Measurements from ENCODE around the gene FMNL3.

Gene FMNL3

DNA sequence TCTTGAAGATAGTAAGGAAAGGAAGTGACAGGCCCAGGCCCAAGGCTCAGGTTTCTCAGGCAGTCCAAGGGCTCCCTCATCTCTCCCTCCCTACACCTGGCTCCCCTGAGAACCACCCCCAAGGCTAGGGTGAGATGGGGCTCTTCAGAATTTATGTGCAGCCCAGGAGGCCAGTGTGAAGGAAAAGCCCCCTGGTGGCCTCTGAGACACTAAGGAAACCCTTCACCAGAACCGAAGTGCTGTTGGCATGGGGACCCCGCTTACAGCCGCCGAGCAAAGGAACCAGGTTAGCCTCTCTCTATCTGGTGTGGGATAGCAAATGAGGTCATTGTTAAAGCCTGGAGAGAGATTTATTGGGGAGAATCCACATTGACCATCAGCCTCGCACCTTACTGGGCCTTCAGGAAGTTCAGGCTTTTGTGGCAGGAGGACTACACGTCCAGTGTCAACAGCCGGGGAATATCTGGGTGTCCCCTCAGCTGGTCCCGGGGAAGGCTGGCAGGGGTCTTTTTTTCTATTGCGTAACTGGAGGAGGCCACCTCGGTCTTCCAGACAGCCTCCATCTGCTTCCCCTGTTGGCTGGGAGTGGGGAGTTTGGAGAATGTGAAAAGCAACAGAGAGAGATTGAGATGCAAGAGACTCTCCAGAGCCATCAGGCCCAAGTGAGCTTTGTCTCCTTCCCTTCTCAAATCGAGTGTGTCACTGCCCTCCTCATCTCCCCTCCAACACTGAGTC is 119.9 kb downstream of the FMNL3 start:
- TF ChIP-seq, protein P1, sequence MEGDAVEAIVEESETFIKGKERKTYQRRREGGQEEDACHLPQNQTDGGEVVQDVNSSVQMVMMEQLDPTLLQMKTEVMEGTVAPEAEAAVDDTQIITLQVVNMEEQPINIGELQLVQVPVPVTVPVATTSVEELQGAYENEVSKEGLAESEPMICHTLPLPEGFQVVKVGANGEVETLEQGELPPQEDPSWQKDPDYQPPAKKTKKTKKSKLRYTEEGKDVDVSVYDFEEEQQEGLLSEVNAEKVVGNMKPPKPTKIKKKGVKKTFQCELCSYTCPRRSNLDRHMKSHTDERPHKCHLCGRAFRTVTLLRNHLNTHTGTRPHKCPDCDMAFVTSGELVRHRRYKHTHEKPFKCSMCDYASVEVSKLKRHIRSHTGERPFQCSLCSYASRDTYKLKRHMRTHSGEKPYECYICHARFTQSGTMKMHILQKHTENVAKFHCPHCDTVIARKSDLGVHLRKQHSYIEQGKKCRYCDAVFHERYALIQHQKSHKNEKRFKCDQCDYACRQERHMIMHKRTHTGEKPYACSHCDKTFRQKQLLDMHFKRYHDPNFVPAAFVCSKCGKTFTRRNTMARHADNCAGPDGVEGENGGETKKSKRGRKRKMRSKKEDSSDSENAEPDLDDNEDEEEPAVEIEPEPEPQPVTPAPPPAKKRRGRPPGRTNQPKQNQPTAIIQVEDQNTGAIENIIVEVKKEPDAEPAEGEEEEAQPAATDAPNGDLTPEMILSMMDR (conservative IDR thresholded peaks at IDR 0.05; ENCODE audit: low read depth) = no peak
- ChIA-PET CTCF (no interaction called here), POLR2A (ENCODE audit: low non-redundant PET) (no interaction called here)
- H3K27ac ChIP-seq = no peak overlapping the region
- no peak for DNase-seq (ENCODE audit: low spot score)

Measured in RWPE1 (cell line).